HUES6 (cell line): ENCODE measurements around the gene PDE11A.

Experiments
- H3K27ac ChIP-seq: 2 replicates; pipeline ENCODE4 v1.7.0; 2013; ENCODE audit warnings: low read depth, mild to moderate bottlenecking, low read length, inconsistent platforms
- H3K27me3 ChIP-seq: 2 replicates; pipeline ENCODE4 v1.6.1; 2013; ENCODE audit warnings: low read length; ENCODE audit not compliant: control insufficient read depth, insufficient read depth
- H3K36me3 ChIP-seq: 2 replicates; pipeline ENCODE4 v1.6.1; 2013; ENCODE audit warnings: low read length; ENCODE audit not compliant: control insufficient read depth, insufficient read depth
- H3K4me1 ChIP-seq: 2 replicates; pipeline ENCODE4 v1.6.1; 2013; ENCODE audit warnings: low read length; ENCODE audit not compliant: control insufficient read depth, insufficient read depth
- H3K4me3 ChIP-seq: 2 replicates; pipeline ENCODE4 v1.5.1; 2013; ENCODE audit warnings: low read depth, low read length
- H3K9ac ChIP-seq: one replicate; pipeline ENCODE4 v1.6.1; 2013; ENCODE audit warnings: mild to moderate bottlenecking, low read length
- H3K9me3 ChIP-seq: 2 replicates; pipeline ENCODE4 v1.6.1; 2013; ENCODE audit warnings: low read depth, low read length; ENCODE audit not compliant: control insufficient read depth, insufficient read depth

Gene PDE11A

GRCh38 chr2:177724398-177725287 is 347.9 kb downstream of the PDE11A start:
- Histone ChIP-seq H3K27me3 (peaks cover 58% of the 10 kb centered on the region), H3K36me3 (no peaks in the 10 kb centered on the region), H3K9me3 (no peaks in the 10 kb centered on the region), H3K9ac (no peak overlapping the region), H3K4me3 (no peak overlapping the region), H3K27ac (no peak overlapping the region), H3K4me1 (peaks cover 3% of the 10 kb centered on the region; the same call in 1 of the 2 replicates)

- H3K9me3 ChIP-seq, result no peaks in the 10 kb centered on the region
- no peak overlapping the region for H3K4me3 ChIP-seq
- peaks cover 47% of the 10 kb centered on the region for H3K27me3 ChIP-seq
- no peak overlapping the region for H3K27ac ChIP-seq
- H3K9ac ChIP-seq, result no peak overlapping the region
- no peaks in the 10 kb centered on the region for H3K36me3 ChIP-seq
- peaks cover 3% of the 10 kb centered on the region; the same call in 1 of the 2 replicates for H3K4me1 ChIP-seq
These were observed 349.3 kb downstream of the PDE11A start for GRCh38 chr2:177723235-177723634.

GRCh38 chr2:177721818-177722567 is 350.6 kb downstream of the PDE11A start:
- Histone ChIP-seq H3K9me3 (no peaks in the 10 kb centered on the region), H3K4me1 (peaks cover 3% of the 10 kb centered on the region; the same call in 1 of the 2 replicates), H3K9ac (no peak overlapping the region), H3K27me3 (peaks cover 35% of the 10 kb centered on the region), H3K4me3 (no peak overlapping the region), H3K36me3 (no peaks in the 10 kb centered on the region), H3K27ac (no peak overlapping the region)

- H3K4me1 ChIP-seq, result peaks cover 3% of the 10 kb centered on the region; the same call in 1 of the 2 replicates
- H3K36me3 ChIP-seq, result no peaks in the 10 kb centered on the region
- no peak overlapping the region for H3K9ac ChIP-seq
- H3K27me3 ChIP-seq, result peaks cover 26% of the 10 kb centered on the region
- H3K9me3 ChIP-seq, result no peaks in the 10 kb centered on the region
- no peak overlapping the region for H3K27ac ChIP-seq
- H3K4me3 ChIP-seq, result no peak overlapping the region
These were observed 351.5 kb downstream of the PDE11A start for GRCh38 chr2:177721087-177721486.

- Histone ChIP-seq H3K27ac (no peak overlapping the region), H3K36me3 (no peaks in the 10 kb centered on the region), H3K9me3 (no peaks in the 10 kb centered on the region), H3K9ac (no peak overlapping the region), H3K27me3 (peaks cover 10% of the 10 kb centered on the region; the same call in 1 of the 2 replicates), H3K4me3 (no peak overlapping the region), H3K4me1 (no peaks in the 10 kb centered on the region)
These were observed 354.6 kb downstream of the PDE11A start for GRCh38 chr2:177717831-177718618.

- Histone ChIP-seq H3K9ac (no peak overlapping the region), H3K27me3 (peaks cover 12% of the 10 kb centered on the region; the same call in 1 of the 2 replicates), H3K27ac (no peak overlapping the region), H3K36me3 (no peaks in the 10 kb centered on the region), H3K4me1 (no peaks in the 10 kb centered on the region), H3K4me3 (no peak overlapping the region), H3K9me3 (no peaks in the 10 kb centered on the region)
These were observed 356.1 kb downstream of the PDE11A start for GRCh38 chr2:177716484-177716883.

GRCh38 chr2:177715771-177716170 is 356.8 kb downstream of the PDE11A start:
- Histone ChIP-seq H3K36me3 (no peaks in the 10 kb centered on the region), H3K9ac (no peak overlapping the region), H3K27me3 (peaks cover 12% of the 10 kb centered on the region; the same call in 1 of the 2 replicates), H3K4me1 (no peaks in the 10 kb centered on the region), H3K27ac (no peak overlapping the region), H3K4me3 (no peak overlapping the region), H3K9me3 (no peaks in the 10 kb centered on the region)

GRCh38 chr2:177714704-177715103 is 357.9 kb downstream of the PDE11A start:
- Histone ChIP-seq H3K4me1 (no peaks in the 10 kb centered on the region), H3K27ac (no peak overlapping the region), H3K9ac (no peak overlapping the region), H3K9me3 (no peaks in the 10 kb centered on the region), H3K4me3 (no peak overlapping the region), H3K27me3 (peaks cover 15% of the 10 kb centered on the region), H3K36me3 (no peaks in the 10 kb centered on the region)

GRCh38 chr2:177712462-177712861 is 360.1 kb downstream of the PDE11A start:
- no peak overlapping the region for H3K4me3 ChIP-seq
- no peak overlapping the region for H3K9ac ChIP-seq
- no peaks in the 10 kb centered on the region for H3K4me1 ChIP-seq
- H3K27me3 ChIP-seq, result peaks cover 21% of the 10 kb centered on the region
- no peaks in the 10 kb centered on the region for H3K36me3 ChIP-seq
- no peak overlapping the region for H3K27ac ChIP-seq
- no peaks in the 10 kb centered on the region for H3K9me3 ChIP-seq

- Histone ChIP-seq H3K4me1 (no peaks in the 10 kb centered on the region), H3K27ac (no peak overlapping the region), H3K4me3 (no peak overlapping the region), H3K27me3 (peaks cover 21% of the 10 kb centered on the region), H3K9ac (no peak overlapping the region), H3K9me3 (no peaks in the 10 kb centered on the region), H3K36me3 (no peaks in the 10 kb centered on the region)
These were observed 360.9 kb downstream of the PDE11A start for GRCh38 chr2:177711483-177712265.
